KOPT-K1 (cell line): ENCODE results near the gene P3H2.
"Not testable (repeated sequence)": the region's sequence is repeated elsewhere in the genome, so short reads cannot be mapped to it uniquely, and the experiment has no call there.

Experiments used
- H3K27ac ChIP-seq: fragments of 200-600 bp; sonication (generic); 2 replicates; pipeline ENCODE4 v1.5.1; 2016; ENCODE audit warnings: antibody characterized with exemption, mild to moderate bottlenecking, low read depth, low read length; ENCODE audit not compliant: poor library complexity, severe bottlenecking
- H3K36me3 ChIP-seq: fragments of 200-600 bp; sonication (generic); 2 replicates; pipeline ENCODE4 v1.5.1; 2017; ENCODE audit warnings: antibody characterized with exemption, mild to moderate bottlenecking, low read length, moderate library complexity; ENCODE audit not compliant: insufficient read depth
- H3K9me3 ChIP-seq: fragments of 200-600 bp; sonication (generic); 2 replicates; pipeline ENCODE4 v1.5.1; 2017; ENCODE audit warnings: antibody characterized with exemption, low read length, mild to moderate bottlenecking; ENCODE audit not compliant: insufficient read depth, poor library complexity, severe bottlenecking

The P3H2 gene

GRCh38 chr3:189961522-189962161, 159.1 kb downstream of the P3H2 start:
- Histone ChIP-seq H3K27ac (no peak overlapping the region), H3K36me3 (no peaks in the 10 kb centered on the region), H3K9me3 (no peaks in the 10 kb centered on the region)

- not testable (repeated sequence) for H3K9me3 ChIP-seq, H3K27ac ChIP-seq, H3K36me3 ChIP-seq
Measured at GRCh38 chr3:189961086-189961485, 159.6 kb downstream of the P3H2 start.

- Histone ChIP-seq H3K9me3 (no peaks in the 10 kb centered on the region), H3K27ac (no peak overlapping the region), H3K36me3 (no peaks in the 10 kb centered on the region)
Measured at GRCh38 chr3:189954733-189955665, 165.7 kb downstream of the P3H2 start.

- no peak overlapping the region for H3K27ac ChIP-seq
- no peaks in the 10 kb centered on the region for H3K36me3 ChIP-seq
- H3K9me3 ChIP-seq: no peaks in the 10 kb centered on the region
Measured at GRCh38 chr3:189953551-189953950, 167.1 kb downstream of the P3H2 start.

- Histone ChIP-seq H3K9me3 (no peaks in the 10 kb centered on the region), H3K27ac (no peak overlapping the region), H3K36me3 (no peaks in the 10 kb centered on the region)
Measured at GRCh38 chr3:189952272-189952671, 168.4 kb downstream of the P3H2 start.

- Histone ChIP-seq H3K27ac (no peak overlapping the region), H3K36me3 (no peaks in the 10 kb centered on the region), H3K9me3 (no peaks in the 10 kb centered on the region)
Measured at GRCh38 chr3:189950258-189950657, 170.4 kb downstream of the P3H2 start.

GRCh38 chr3:189949580-189949979, 171.1 kb downstream of the P3H2 start:
- Histone ChIP-seq H3K27ac (no peak overlapping the region), H3K9me3 (no peaks in the 10 kb centered on the region), H3K36me3 (no peaks in the 10 kb centered on the region)

GRCh38 chr3:189948724-189949045, 172.0 kb downstream of the P3H2 start:
- H3K9me3 ChIP-seq: no peaks in the 10 kb centered on the region

GRCh38 chr3:189947948-189948723, 172.6 kb downstream of the P3H2 start:
- no peaks in the 10 kb centered on the region for H3K9me3 ChIP-seq
- H3K27ac ChIP-seq: no peak overlapping the region
- H3K36me3 ChIP-seq: no peaks in the 10 kb centered on the region

More at GRCh38 chr3:189948724-189949045, 172.0 kb downstream of the P3H2 start:
- no peak overlapping the region for H3K27ac ChIP-seq
- no peaks in the 10 kb centered on the region for H3K36me3 ChIP-seq

- Histone ChIP-seq H3K9me3 (no peaks in the 10 kb centered on the region), H3K36me3 (no peaks in the 10 kb centered on the region), H3K27ac (no peak overlapping the region)
Measured at GRCh38 chr3:189947068-189947467, 173.6 kb downstream of the P3H2 start.

GRCh38 chr3:189945935-189946709, 174.6 kb downstream of the P3H2 start:
- no peak overlapping the region for H3K27ac ChIP-seq
- no peaks in the 10 kb centered on the region for H3K36me3 ChIP-seq
- H3K9me3 ChIP-seq: no peaks in the 10 kb centered on the region

- Histone ChIP-seq H3K36me3 (no peaks in the 10 kb centered on the region), H3K9me3 (no peaks in the 10 kb centered on the region), H3K27ac (no peak overlapping the region)
Measured at GRCh38 chr3:189944285-189945145, 176.2 kb downstream of the P3H2 start.

- Histone ChIP-seq H3K36me3 (no peaks in the 10 kb centered on the region), H3K27ac (no peak overlapping the region), H3K9me3 (no peaks in the 10 kb centered on the region)
Measured at GRCh38 chr3:189942948-189943347, 177.7 kb downstream of the P3H2 start.

- Histone ChIP-seq H3K9me3 (no peaks in the 10 kb centered on the region), H3K36me3 (no peaks in the 10 kb centered on the region), H3K27ac (no peak overlapping the region)
Measured at GRCh38 chr3:189941679-189942078, 179.0 kb downstream of the P3H2 start.
